ENCODE measurements around the gene DYNLRB2. TPM values are rescaled to one million over a fixed set of nuclear protein-coding genes. Genes with fewer than 3 reads are reported as not detected.

The DYNLRB2 gene
- polyA plus RNA-seq, 2 donors: 0.69 to 1.00 TPM

DNA sequence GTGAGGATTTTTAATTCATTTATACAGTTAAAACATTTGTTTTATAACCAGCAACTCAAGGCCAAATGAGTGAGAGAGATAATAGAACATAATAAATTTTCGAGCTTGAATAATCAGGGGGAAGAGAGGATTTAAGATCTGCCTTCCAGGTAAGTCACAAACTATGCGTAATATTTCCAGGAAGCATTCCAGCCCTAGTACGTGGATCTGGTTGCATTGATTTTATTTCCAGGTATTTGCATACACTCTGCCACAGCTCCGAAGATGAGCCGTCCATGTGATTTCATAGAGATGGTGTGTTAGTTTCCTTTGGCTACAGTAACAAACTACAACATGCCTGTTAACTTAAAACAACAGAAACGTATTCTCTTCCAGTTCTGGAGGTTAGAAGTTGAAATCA, 3.5 kb downstream of the DYNLRB2 start:
- Histone ChIP-seq H3K9me3 (ENCODE audit: control insufficient read depth in 2 of 2, insufficient read depth in 1 of 2, low read depth in 1 of 2, low read length in 1 of 2) (no peaks in the 10 kb centered on the region), H3K27ac (ENCODE audit: low read depth in 2 of 2, low read length in 1 of 2) (no peak overlapping the region), H3K27me3 (ENCODE audit: control insufficient read depth in 1 of 2, insufficient read depth in 2 of 2, low read length in 2 of 2) (no peaks in the 10 kb centered on the region), H3K36me3 (ENCODE audit: control insufficient read depth in 2 of 2, insufficient read depth in 2 of 2, low read length in 1 of 2) (no peaks in the 10 kb centered on the region), H3K4me1 (ENCODE audit: control insufficient read depth in 2 of 2, insufficient read depth in 2 of 2, low read length in 1 of 2) (no peaks in the 10 kb centered on the region), H3K4me3 (ENCODE audit: low read depth in 1 of 2, low read length in 2 of 2) (no peak overlapping the region)
- WGBS, 2 donors: 56 to 69% methylated on average over 6 of the region's 6 CpGs

DNA sequence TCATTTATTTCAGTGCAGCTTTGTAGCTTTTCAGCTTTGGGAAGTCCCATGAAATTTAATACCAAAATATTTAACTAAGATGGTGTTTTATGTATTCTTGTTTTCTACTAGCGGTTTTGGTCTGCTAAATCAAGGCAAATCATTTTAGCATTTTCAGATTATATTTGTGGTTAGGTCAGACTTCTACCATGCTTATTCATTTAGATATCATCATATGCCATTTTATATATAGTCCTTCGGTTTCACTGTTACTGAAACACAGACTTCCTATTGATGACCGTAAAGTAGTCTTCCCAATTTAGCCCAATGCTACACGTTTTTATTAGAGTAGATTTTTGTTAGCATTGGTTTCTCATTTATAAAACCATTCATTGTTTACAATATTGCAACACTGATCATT, 5.5 kb downstream of the DYNLRB2 start:
- no peak overlapping the region for H3K4me3 ChIP-seq (ENCODE audit: low read depth in 1 of 2, low read length in 2 of 2)
- H3K27me3 ChIP-seq (ENCODE audit: control insufficient read depth in 1 of 2, insufficient read depth in 2 of 2, low read length in 2 of 2): no peaks in the 10 kb centered on the region
- no peaks in the 10 kb centered on the region for H3K36me3 ChIP-seq (ENCODE audit: control insufficient read depth in 2 of 2, insufficient read depth in 2 of 2, low read length in 1 of 2)
- no peaks in the 10 kb centered on the region for H3K9me3 ChIP-seq (ENCODE audit: control insufficient read depth in 2 of 2, insufficient read depth in 1 of 2, low read depth in 1 of 2, low read length in 1 of 2)
- no peaks in the 10 kb centered on the region for H3K4me1 ChIP-seq (ENCODE audit: control insufficient read depth in 2 of 2, insufficient read depth in 2 of 2, low read length in 1 of 2)
- 76 to 81% methylated on average over 4 of the region's 4 CpGs for WGBS, 2 donors
- H3K27ac ChIP-seq (ENCODE audit: low read depth in 2 of 2, low read length in 1 of 2): no peak overlapping the region

DNA sequence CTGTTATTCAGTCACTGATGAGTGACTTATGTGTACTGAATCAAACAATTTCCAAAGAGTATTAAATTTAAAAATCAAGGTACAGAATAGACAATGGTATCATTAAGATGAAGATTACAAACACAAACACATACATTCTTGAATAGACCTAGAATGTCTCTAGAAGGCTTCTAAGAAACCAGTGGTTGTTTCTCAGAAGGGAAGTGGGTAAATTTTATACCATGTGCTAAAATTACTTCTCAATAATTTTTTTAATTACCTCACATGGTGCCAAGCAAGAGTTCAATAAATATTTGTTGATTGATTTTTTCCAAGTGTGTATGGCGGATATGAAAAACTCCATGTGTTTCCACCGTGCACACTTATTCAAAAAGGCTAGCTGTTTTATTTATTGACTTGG, 6.4 kb downstream of the DYNLRB2 start:
- H3K4me1 ChIP-seq (ENCODE audit: control insufficient read depth in 2 of 2, insufficient read depth in 2 of 2, low read length in 1 of 2): no peaks in the 10 kb centered on the region
- H3K27ac ChIP-seq (ENCODE audit: low read depth in 2 of 2, low read length in 1 of 2): no peak overlapping the region
- H3K36me3 ChIP-seq (ENCODE audit: control insufficient read depth in 2 of 2, insufficient read depth in 2 of 2, low read length in 1 of 2): no peaks in the 10 kb centered on the region
- WGBS, 2 donors: 79 to 91% methylated on average over 2 of the region's 2 CpGs
- no peaks in the 10 kb centered on the region for H3K9me3 ChIP-seq (ENCODE audit: control insufficient read depth in 2 of 2, insufficient read depth in 1 of 2, low read depth in 1 of 2, low read length in 1 of 2)
- no peak overlapping the region for H3K4me3 ChIP-seq (ENCODE audit: low read depth in 1 of 2, low read length in 2 of 2)
- no peaks in the 10 kb centered on the region for H3K27me3 ChIP-seq (ENCODE audit: control insufficient read depth in 1 of 2, insufficient read depth in 2 of 2, low read length in 2 of 2)

DNA sequence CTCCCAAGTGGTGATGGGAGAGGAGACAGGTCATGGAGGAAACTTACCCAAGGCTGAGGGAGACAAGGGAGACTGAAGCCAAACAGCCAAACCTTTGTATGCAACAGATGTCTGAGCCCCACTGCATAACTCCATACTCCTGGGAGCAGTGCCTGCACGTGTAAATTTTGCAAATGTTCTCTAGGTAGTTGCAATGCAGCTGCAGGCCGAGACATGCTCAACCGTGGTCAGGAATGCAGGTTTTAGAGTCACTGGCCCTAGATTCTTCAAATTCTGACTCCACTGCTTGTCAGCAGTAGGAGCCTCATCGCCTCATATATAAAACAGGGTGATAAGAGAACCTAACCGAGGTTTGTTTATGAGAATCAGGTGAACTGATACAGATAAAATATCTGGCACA, 11.5 kb downstream of the DYNLRB2 start:
- WGBS, 2 donors: 43 to 49% methylated on average over 5 of the region's 5 CpGs
- Histone ChIP-seq H3K27ac (ENCODE audit: low read depth in 2 of 2, low read length in 1 of 2) (no peak overlapping the region), H3K4me1 (ENCODE audit: control insufficient read depth in 2 of 2, insufficient read depth in 2 of 2, low read length in 1 of 2) (no peaks in the 10 kb centered on the region), H3K27me3 (ENCODE audit: control insufficient read depth in 1 of 2, insufficient read depth in 2 of 2, low read length in 2 of 2) (no peaks in the 10 kb centered on the region), H3K36me3 (ENCODE audit: control insufficient read depth in 2 of 2, insufficient read depth in 2 of 2, low read length in 1 of 2) (no peaks in the 10 kb centered on the region), H3K4me3 (ENCODE audit: low read depth in 1 of 2, low read length in 2 of 2) (no peak overlapping the region), H3K9me3 (ENCODE audit: control insufficient read depth in 2 of 2, insufficient read depth in 1 of 2, low read depth in 1 of 2, low read length in 1 of 2) (no peaks in the 10 kb centered on the region)

DNA sequence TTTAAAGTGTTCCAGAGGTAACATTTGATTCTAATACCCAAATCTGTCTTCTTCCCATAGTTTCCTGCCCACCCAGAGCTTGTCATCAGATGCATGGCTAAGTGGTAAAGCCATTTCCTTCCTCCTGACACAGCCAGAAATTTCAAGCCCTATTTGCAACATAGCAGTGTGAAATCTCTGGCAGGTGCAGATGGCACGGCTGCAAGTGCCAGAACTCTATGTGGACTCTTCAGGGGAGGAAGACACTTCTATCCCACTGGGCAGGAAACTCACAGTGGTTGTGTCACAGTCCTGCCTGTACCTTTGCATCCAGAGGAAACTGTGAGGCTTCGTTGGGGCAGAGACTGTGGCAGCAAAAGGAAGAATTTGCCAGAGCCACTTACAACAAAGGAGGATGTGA, 13.2 kb downstream of the DYNLRB2 start:
- Histone ChIP-seq H3K9me3 (ENCODE audit: control insufficient read depth in 2 of 2, insufficient read depth in 1 of 2, low read depth in 1 of 2, low read length in 1 of 2) (no peaks in the 10 kb centered on the region), H3K27me3 (ENCODE audit: control insufficient read depth in 1 of 2, insufficient read depth in 2 of 2, low read length in 2 of 2) (no peaks in the 10 kb centered on the region), H3K27ac (ENCODE audit: low read depth in 2 of 2, low read length in 1 of 2) (no peak overlapping the region), H3K4me3 (ENCODE audit: low read depth in 1 of 2, low read length in 2 of 2) (no peak overlapping the region), H3K36me3 (ENCODE audit: control insufficient read depth in 2 of 2, insufficient read depth in 2 of 2, low read length in 1 of 2) (no peaks in the 10 kb centered on the region), H3K4me1 (ENCODE audit: control insufficient read depth in 2 of 2, insufficient read depth in 2 of 2, low read length in 1 of 2) (no peaks in the 10 kb centered on the region)
- 15 to 20% methylated on average over 2 of the region's 2 CpGs for WGBS, 2 donors

DNA sequence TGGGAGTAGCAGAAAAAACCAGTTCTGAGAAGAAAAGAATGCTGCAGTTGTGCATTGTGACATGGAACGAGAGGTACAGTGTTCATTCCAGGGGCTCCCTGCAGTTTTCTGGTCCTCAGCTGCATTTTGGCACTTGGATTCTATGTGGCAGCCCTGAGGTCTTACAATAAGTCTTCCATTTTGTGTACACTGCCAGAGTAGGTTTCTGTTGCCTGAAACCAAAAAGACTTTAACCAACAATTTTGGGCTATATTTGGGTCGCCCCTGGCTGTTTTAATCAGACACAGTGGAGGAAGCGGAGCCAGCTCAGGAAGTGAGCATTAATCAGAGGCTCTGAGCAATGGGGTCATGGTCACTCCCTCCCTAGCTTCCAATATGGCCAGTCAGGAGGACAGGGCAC, 15.7 kb downstream of the DYNLRB2 start:
- H3K27ac ChIP-seq (ENCODE audit: low read depth in 2 of 2, low read length in 1 of 2): no peak overlapping the region
- no peaks in the 10 kb centered on the region for H3K36me3 ChIP-seq (ENCODE audit: control insufficient read depth in 2 of 2, insufficient read depth in 2 of 2, low read length in 1 of 2)
- no peaks in the 10 kb centered on the region for H3K27me3 ChIP-seq (ENCODE audit: control insufficient read depth in 1 of 2, insufficient read depth in 2 of 2, low read length in 2 of 2)
- 51 to 77% methylated on average over 3 of the region's 3 CpGs for WGBS, 2 donors
- no peak overlapping the region for H3K4me3 ChIP-seq (ENCODE audit: low read depth in 1 of 2, low read length in 2 of 2)
- no peaks in the 10 kb centered on the region for H3K4me1 ChIP-seq (ENCODE audit: control insufficient read depth in 2 of 2, insufficient read depth in 2 of 2, low read length in 1 of 2)
- no peaks in the 10 kb centered on the region for H3K9me3 ChIP-seq (ENCODE audit: control insufficient read depth in 2 of 2, insufficient read depth in 1 of 2, low read depth in 1 of 2, low read length in 1 of 2)

DNA sequence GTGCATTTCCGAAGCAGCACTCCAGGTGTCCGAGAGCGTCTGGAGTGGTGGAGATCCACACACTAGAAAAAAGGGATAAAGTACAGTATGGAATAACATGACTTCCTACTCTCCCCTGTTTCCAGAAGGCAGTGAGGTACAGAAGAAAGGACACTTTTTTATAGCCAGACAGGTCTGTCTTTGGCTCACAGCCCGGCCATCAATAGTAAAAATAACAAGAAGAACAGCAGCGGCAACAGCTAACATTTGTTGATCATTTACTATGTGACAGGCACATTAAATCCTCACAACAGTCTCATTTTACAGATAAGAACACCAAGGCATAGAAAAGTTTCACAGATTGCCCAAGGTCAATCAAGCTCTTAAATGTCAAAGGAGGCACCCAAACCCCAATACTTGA, 16.2 kb downstream of the DYNLRB2 start:
- Histone ChIP-seq H3K36me3 (ENCODE audit: control insufficient read depth in 2 of 2, insufficient read depth in 2 of 2, low read length in 1 of 2) (no peaks in the 10 kb centered on the region), H3K4me3 (ENCODE audit: low read depth in 1 of 2, low read length in 2 of 2) (no peak overlapping the region), H3K27me3 (ENCODE audit: control insufficient read depth in 1 of 2, insufficient read depth in 2 of 2, low read length in 2 of 2) (no peaks in the 10 kb centered on the region), H3K4me1 (ENCODE audit: control insufficient read depth in 2 of 2, insufficient read depth in 2 of 2, low read length in 1 of 2) (no peaks in the 10 kb centered on the region), H3K27ac (ENCODE audit: low read depth in 2 of 2, low read length in 1 of 2) (no peak overlapping the region), H3K9me3 (ENCODE audit: control insufficient read depth in 2 of 2, insufficient read depth in 1 of 2, low read depth in 1 of 2, low read length in 1 of 2) (no peaks in the 10 kb centered on the region)
- 80 to 91% methylated on average over 5 of the region's 5 CpGs for WGBS, 2 donors

DNA sequence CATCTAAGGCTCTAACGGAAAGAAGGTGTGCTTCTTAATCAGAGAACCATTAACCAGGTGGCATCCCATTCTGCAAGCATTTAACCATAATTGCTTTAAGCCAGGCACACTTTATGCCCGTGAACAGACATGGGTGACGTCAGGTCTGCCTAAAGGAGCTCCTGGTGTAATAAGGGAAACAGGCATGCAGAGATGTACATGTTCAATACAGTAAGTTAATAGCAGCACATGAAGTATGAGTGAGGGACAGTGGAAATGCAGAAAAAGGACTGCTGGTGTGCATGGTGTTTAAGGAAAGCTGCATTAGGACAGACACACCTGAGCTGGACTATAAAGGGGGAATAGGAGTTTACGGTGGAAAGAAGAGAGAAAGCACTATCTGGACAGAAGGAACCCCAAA, 18.6 kb downstream of the DYNLRB2 start:
- WGBS, 2 donors: 40 to 56% methylated on average over 4 of the region's 4 CpGs
- Histone ChIP-seq H3K9me3 (ENCODE audit: control insufficient read depth in 2 of 2, insufficient read depth in 1 of 2, low read depth in 1 of 2, low read length in 1 of 2) (no peaks in the 10 kb centered on the region), H3K27me3 (ENCODE audit: control insufficient read depth in 1 of 2, insufficient read depth in 2 of 2, low read length in 2 of 2) (no peaks in the 10 kb centered on the region), H3K4me3 (ENCODE audit: low read depth in 1 of 2, low read length in 2 of 2) (no peak overlapping the region), H3K4me1 (ENCODE audit: control insufficient read depth in 2 of 2, insufficient read depth in 2 of 2, low read length in 1 of 2) (no peaks in the 10 kb centered on the region), H3K27ac (ENCODE audit: low read depth in 2 of 2, low read length in 1 of 2) (no peak overlapping the region), H3K36me3 (ENCODE audit: control insufficient read depth in 2 of 2, insufficient read depth in 2 of 2, low read length in 1 of 2) (no peaks in the 10 kb centered on the region)

DNA sequence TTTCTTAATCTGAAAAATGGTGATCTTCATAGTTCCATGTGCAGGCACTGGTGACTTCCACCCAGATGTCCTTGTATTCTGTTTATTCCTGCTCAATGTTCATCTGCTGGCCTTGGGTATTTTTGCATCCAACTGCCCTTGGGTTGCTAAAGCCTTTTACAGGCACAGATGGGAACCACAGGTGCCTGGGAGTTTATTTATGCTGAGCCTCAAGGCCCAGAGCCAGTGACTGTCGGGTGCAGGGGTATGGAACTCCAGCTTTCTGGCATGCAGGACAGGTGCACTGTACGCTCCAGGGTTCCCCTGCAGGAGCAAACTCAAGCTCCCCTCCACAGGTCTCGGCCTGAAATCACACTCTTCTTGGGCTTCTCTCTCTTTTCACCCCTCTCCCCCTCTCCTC, 22.3 kb downstream of the DYNLRB2 start:
- Histone ChIP-seq H3K4me3 (ENCODE audit: low read depth in 1 of 2, low read length in 2 of 2) (no peak overlapping the region), H3K36me3 (ENCODE audit: control insufficient read depth in 2 of 2, insufficient read depth in 2 of 2, low read length in 1 of 2) (no peaks in the 10 kb centered on the region), H3K9me3 (ENCODE audit: control insufficient read depth in 2 of 2, insufficient read depth in 1 of 2, low read depth in 1 of 2, low read length in 1 of 2) (no peaks in the 10 kb centered on the region), H3K4me1 (ENCODE audit: control insufficient read depth in 2 of 2, insufficient read depth in 2 of 2, low read length in 1 of 2) (no peaks in the 10 kb centered on the region), H3K27ac (ENCODE audit: low read depth in 2 of 2, low read length in 1 of 2) (no peak overlapping the region), H3K27me3 (ENCODE audit: control insufficient read depth in 1 of 2, insufficient read depth in 2 of 2, low read length in 2 of 2) (no peaks in the 10 kb centered on the region)
- WGBS, 2 donors: 82 to 89% methylated on average over 3 of the region's 3 CpGs

DNA sequence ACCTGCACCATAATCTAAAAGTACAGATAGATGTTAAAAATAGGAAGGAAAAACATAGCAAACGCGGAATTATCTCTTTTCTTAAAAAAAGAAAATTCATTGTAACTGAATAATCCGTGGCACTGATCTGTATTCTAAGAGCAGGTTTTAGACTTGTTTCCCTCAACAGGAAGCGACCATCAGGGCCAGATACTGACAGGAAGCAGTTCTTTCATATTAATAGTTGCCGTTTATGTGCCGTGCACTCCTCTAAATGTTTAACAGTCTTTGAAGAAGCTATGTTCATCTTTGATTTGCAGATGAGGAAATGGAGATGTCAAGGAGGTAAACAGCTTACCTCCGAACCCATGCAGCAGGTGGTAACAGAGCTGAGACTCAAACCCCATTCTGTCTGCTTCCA, 23.6 kb downstream of the DYNLRB2 start:
- no peaks in the 10 kb centered on the region for H3K9me3 ChIP-seq (ENCODE audit: control insufficient read depth in 2 of 2, insufficient read depth in 1 of 2, low read depth in 1 of 2, low read length in 1 of 2)
- H3K36me3 ChIP-seq (ENCODE audit: control insufficient read depth in 2 of 2, insufficient read depth in 2 of 2, low read length in 1 of 2): no peaks in the 10 kb centered on the region
- 64 to 68% methylated on average over 7 of the region's 7 CpGs for WGBS, 2 donors
- H3K27me3 ChIP-seq (ENCODE audit: control insufficient read depth in 1 of 2, insufficient read depth in 2 of 2, low read length in 2 of 2): no peaks in the 10 kb centered on the region
- H3K4me1 ChIP-seq (ENCODE audit: control insufficient read depth in 2 of 2, insufficient read depth in 2 of 2, low read length in 1 of 2): no peaks in the 10 kb centered on the region
- H3K4me3 ChIP-seq (ENCODE audit: low read depth in 1 of 2, low read length in 2 of 2): no peak overlapping the region
- H3K27ac ChIP-seq (ENCODE audit: low read depth in 2 of 2, low read length in 1 of 2): no peak overlapping the region
